ENCODE results near the gene MARF1.
"Not testable (repeated sequence)": the region's sequence is repeated elsewhere in the genome, so short reads cannot be mapped to it uniquely, and the experiment has no call there.

DNA sequence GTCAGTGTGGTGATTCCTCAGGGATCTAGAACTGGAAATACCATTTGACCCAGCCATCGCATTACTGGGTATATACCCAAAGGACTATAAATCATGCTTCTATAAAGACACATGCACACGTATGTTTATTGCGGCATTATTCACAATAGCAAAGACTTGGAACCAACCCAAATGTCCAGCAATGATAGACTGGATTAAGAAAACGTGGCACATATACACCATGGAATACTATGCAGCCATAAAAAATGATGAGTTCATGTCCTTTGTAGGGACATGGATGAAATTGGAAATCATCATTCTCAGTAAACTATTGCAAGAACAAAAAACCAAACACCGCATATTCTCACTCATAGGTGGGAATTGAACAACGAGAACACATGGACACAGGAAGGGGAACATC lies 12.6 kb upstream of the MARF1 start:
- TF ChIP-seq, protein P1, sequence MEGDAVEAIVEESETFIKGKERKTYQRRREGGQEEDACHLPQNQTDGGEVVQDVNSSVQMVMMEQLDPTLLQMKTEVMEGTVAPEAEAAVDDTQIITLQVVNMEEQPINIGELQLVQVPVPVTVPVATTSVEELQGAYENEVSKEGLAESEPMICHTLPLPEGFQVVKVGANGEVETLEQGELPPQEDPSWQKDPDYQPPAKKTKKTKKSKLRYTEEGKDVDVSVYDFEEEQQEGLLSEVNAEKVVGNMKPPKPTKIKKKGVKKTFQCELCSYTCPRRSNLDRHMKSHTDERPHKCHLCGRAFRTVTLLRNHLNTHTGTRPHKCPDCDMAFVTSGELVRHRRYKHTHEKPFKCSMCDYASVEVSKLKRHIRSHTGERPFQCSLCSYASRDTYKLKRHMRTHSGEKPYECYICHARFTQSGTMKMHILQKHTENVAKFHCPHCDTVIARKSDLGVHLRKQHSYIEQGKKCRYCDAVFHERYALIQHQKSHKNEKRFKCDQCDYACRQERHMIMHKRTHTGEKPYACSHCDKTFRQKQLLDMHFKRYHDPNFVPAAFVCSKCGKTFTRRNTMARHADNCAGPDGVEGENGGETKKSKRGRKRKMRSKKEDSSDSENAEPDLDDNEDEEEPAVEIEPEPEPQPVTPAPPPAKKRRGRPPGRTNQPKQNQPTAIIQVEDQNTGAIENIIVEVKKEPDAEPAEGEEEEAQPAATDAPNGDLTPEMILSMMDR (IDR thresholded peaks at IDR 0.05), result not testable (repeated sequence)
- TF ChIP-seq POLR2A (IDR thresholded peaks at IDR 0.05), result not testable (repeated sequence)
